ENCODE measurements around the gene ZBTB5.

Gene ZBTB5

DNA sequence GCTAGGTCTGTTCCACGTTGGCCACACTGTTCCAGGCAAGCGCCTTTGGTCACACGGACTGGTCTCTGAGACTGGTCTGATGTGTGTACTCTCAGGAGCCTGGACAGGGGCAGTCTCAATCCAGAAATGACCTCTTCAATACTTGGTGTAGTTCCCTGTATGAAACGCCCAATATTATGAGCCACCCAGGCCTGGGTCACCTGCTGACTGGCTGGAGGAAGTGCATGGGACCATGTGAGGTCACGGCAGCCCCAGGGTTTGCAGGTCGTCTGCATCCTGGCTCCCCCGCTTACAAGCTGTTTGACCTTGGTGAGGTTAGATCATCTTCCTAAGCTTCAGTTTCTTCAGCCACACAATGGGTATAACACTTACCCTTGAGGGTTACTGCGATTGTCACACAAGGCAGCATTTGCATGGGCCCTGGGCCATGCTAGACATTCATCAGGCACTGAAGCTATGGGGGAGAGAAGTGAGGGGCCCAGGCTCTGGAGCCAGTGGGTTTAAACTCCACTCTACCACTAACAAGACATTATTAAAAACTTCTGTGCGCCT, 47.9 kb downstream of the ZBTB5 start:
- H3K4me3 ChIP-seq (ENCODE audit: low read depth, low read length) = no peak overlapping the region
- H3K27ac ChIP-seq = no peak overlapping the region
- H3K79me2 ChIP-seq = no peaks in the 10 kb centered on the region
- no peaks in the 10 kb centered on the region for H3K4me1 ChIP-seq
- no peak overlapping the region for H2AFZ ChIP-seq
- H3K9ac ChIP-seq = no peak overlapping the region
- TF ChIP-seq, protein P1, sequence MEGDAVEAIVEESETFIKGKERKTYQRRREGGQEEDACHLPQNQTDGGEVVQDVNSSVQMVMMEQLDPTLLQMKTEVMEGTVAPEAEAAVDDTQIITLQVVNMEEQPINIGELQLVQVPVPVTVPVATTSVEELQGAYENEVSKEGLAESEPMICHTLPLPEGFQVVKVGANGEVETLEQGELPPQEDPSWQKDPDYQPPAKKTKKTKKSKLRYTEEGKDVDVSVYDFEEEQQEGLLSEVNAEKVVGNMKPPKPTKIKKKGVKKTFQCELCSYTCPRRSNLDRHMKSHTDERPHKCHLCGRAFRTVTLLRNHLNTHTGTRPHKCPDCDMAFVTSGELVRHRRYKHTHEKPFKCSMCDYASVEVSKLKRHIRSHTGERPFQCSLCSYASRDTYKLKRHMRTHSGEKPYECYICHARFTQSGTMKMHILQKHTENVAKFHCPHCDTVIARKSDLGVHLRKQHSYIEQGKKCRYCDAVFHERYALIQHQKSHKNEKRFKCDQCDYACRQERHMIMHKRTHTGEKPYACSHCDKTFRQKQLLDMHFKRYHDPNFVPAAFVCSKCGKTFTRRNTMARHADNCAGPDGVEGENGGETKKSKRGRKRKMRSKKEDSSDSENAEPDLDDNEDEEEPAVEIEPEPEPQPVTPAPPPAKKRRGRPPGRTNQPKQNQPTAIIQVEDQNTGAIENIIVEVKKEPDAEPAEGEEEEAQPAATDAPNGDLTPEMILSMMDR (IDR thresholded peaks at IDR 0.05) = no peak
- H3K4me2 ChIP-seq (ENCODE audit: low read length) = no peak overlapping the region
- H3K9me3 ChIP-seq (ENCODE audit: control insufficient read depth, low read length) = no peaks in the 10 kb centered on the region
- H3K36me3 ChIP-seq (ENCODE audit: control insufficient read depth, insufficient read depth, low read length) = no peaks in the 10 kb centered on the region
- H3K27me3 ChIP-seq (ENCODE audit: control insufficient read depth, insufficient read depth, low read length) = no peaks in the 10 kb centered on the region

DNA sequence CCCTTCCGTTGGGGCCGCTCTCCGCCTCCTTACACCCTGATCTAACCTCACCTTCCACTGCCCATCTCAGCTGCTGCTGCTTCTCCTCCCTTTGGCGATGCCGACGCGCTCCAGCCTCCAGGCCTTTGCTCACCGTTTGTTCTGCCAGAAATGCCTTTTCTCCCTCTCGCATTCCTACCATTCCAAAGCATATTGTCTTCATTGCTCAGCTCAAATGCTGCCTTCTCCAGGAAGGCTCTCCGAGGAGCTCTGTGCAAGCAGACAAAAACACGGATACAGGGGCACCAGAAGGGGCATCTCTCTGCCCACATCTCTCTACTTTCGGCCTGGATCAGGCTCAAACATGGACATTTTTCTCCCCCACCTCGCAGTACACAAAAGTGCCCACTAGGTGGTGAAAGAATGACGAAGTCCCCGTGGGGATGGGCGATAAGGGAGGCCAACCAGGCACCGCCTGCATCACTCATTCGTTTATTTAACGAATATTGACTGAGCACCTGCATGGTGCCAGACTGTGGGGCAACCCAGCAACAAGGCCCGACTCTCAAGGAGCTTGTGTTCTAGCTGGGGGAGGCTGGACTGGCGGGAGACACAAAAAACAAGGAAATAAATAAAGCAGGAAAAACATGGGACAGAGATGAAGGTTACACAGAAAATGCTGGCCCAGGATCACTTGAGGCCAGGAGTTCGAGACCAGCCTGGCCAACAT, 50.1 kb downstream of the ZBTB5 start:
- Histone ChIP-seq H3K36me3 (ENCODE audit: control insufficient read depth, insufficient read depth, low read length) (no peaks in the 10 kb centered on the region), H3K4me1 (no peaks in the 10 kb centered on the region), H3K4me2 (ENCODE audit: low read length) (no peak overlapping the region), H3K27ac (no peak overlapping the region), H2AFZ (peak overlapping the region; percentile 79), H3K9ac (no peak overlapping the region), H3K27me3 (ENCODE audit: control insufficient read depth, insufficient read depth, low read length) (no peaks in the 10 kb centered on the region), H3K79me2 (no peaks in the 10 kb centered on the region), H3K9me3 (ENCODE audit: control insufficient read depth, low read length) (no peaks in the 10 kb centered on the region), H3K4me3 (ENCODE audit: low read depth, low read length) (no peak overlapping the region)
- TF ChIP-seq, protein P1 (IDR thresholded peaks at IDR 0.05) = peak; percentile 77

DNA sequence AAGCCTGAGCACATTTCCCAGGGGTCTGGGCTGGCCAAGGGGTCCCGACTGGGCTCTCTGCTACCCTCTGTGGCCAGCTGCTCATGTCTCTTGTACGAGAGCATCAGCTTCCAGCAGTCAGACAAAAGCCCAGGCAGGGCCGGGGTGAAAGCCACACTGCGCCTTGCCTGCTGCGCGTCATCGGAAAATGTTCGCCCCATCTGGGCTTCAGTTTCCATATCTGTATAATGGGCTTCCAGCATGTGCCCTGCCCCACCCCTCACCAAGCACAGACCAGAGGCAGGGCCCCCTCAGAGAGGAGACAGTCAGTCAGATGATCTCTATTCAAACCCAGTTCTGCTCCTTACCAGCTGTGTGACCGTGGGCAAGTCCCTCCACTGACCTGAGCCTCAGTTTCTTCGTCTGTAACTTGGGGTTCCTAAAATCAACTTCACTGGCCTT, 50.7 kb downstream of the ZBTB5 start:
- Histone ChIP-seq H3K4me1 (no peaks in the 10 kb centered on the region), H3K4me3 (ENCODE audit: low read depth, low read length) (no peak overlapping the region), H3K9me3 (ENCODE audit: control insufficient read depth, low read length) (no peaks in the 10 kb centered on the region)

DNA sequence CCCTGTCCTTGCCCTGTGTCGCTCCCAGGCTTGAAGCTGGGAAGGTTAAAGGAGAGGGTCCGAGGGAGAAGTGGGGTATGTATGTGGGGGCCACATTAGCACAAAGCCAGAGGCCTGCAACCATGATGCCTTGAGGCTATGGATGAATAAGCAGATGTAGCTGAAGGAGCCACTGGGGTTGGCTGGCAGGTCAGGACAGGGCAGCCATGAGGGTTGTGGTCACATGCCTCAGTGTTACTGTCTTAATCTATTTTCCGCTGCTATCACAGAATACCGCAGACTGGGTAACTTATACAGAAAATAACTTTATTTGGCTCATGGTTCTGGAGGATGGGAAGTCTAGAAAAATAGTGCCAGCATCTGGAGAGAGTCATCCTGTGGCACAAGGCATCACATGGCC, 51.9 kb downstream of the ZBTB5 start:
- no peak overlapping the region for H2AFZ ChIP-seq
- H3K4me2 ChIP-seq (ENCODE audit: low read length) = no peak overlapping the region
- no peaks in the 10 kb centered on the region for H3K9me3 ChIP-seq (ENCODE audit: control insufficient read depth, low read length)
- no peaks in the 10 kb centered on the region for H3K27me3 ChIP-seq (ENCODE audit: control insufficient read depth, insufficient read depth, low read length)
- no peak overlapping the region for H3K4me3 ChIP-seq (ENCODE audit: low read depth, low read length)
- H3K9ac ChIP-seq = no peak overlapping the region
- no peak overlapping the region for H3K27ac ChIP-seq
- no peaks in the 10 kb centered on the region for H3K79me2 ChIP-seq
- no peaks in the 10 kb centered on the region for H3K36me3 ChIP-seq (ENCODE audit: control insufficient read depth, insufficient read depth, low read length)
- TF ChIP-seq, protein P1 (IDR thresholded peaks at IDR 0.05) = no peak
- H3K4me1 ChIP-seq = no peaks in the 10 kb centered on the region

More for the DNA sequence above, 50.7 kb downstream of the ZBTB5 start:
- Histone ChIP-seq H3K27me3 (ENCODE audit: control insufficient read depth, insufficient read depth, low read length) (no peaks in the 10 kb centered on the region), H2AFZ (peak overlapping the region; percentile 79), H3K79me2 (no peaks in the 10 kb centered on the region), H3K36me3 (ENCODE audit: control insufficient read depth, insufficient read depth, low read length) (no peaks in the 10 kb centered on the region), H3K4me2 (ENCODE audit: low read length) (no peak overlapping the region), H3K27ac (no peak overlapping the region), H3K9ac (no peak overlapping the region)
- TF ChIP-seq, protein P1 (IDR thresholded peaks at IDR 0.05) = no peak

All from parathyroid adenoma (tissue), 2 donors.